AG10803 (cell line): ENCODE measurements around the gene TNXB.

Source experiments
- DNase-seq: peaks from one replicate; pipeline ENCODE4 v3.0.0; 2010; ENCODE audit warnings: low read depth
- H3K4me3 ChIP-seq: 2 replicates; pipeline ENCODE4 v1.5.1; 2011; ENCODE audit warnings: mild to moderate bottlenecking, low read length, control low read depth
- CTCF ChIP-seq: conservative IDR thresholded peaks from 2 replicates; pipeline ENCODE4 v1.5.1; 2011; ENCODE audit warnings: mild to moderate bottlenecking, low read length, control low read depth, inconsistent platforms

The TNXB gene

GRCh38 chr6:32152769-32153563 lies 43.8 kb upstream of the TNXB start:
- TF ChIP-seq CTCF: no peak
- DNase-seq: peak; percentile 18
- H3K4me3 ChIP-seq: peak overlapping the region; percentile 94

- TF ChIP-seq CTCF: no peak
- no peak for DNase-seq
- peak within 1 kb of the TSS; percentile 94 for H3K4me3 ChIP-seq
These were observed 43.0 kb upstream of the TNXB start, which contains the start of gene PRRT1 for GRCh38 chr6:32151863-32152768. Gene PRRT1 (minus strand): TSS chr6:32151939. CDS start chr6:32151827, 112 bp downstream.

GRCh38 chr6:32151181-32151862 lies 42.2 kb upstream of the TNXB start:
- no peak for TF ChIP-seq CTCF
- DNase-seq: no peak
- peak overlapping the region; percentile 94 for H3K4me3 ChIP-seq

- H3K4me3 ChIP-seq: no peak overlapping the region
- TF ChIP-seq CTCF: no peak
- no peak for DNase-seq
These were observed 41.1 kb upstream of the TNXB start for GRCh38 chr6:32149932-32150870.

- no peak for TF ChIP-seq CTCF
- H3K4me3 ChIP-seq: no peak overlapping the region
- no peak for DNase-seq
These were observed 40.1 kb upstream of the TNXB start for GRCh38 chr6:32149092-32149755.
